ENCODE results near the gene SPHKAP.
"Not testable (repeated sequence)": the region's sequence is repeated elsewhere in the genome, so short reads cannot be mapped to it uniquely, and the experiment has no call there.

Gene SPHKAP

DNA sequence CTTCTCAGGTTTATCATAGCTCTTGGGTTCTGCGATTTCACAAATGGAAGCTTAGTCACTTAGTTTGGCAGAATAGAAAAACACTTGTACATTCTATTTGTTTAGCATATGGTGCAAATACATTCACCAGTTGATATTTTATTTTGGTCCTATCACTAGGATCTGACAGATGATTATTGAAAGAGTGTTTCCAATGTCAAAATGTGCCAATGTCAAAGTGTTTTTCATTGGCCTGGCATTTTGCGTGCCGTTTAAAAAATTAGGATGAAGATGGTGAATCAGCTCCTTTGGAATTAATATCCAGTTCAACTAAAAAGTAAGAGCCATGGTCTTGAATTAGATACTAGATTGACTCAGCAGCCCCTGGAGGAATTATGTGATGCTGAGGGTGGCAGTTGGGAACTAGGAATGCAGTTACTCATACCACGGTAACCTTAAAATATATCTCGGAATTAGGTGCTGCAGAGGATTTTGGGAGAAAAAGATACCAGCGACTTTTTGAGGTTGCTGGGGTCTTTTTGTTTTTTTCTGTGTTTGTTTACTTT, 87.0 kb downstream of the SPHKAP start:
- DNase-seq (ENCODE audit: low spot score): no peak

DNA sequence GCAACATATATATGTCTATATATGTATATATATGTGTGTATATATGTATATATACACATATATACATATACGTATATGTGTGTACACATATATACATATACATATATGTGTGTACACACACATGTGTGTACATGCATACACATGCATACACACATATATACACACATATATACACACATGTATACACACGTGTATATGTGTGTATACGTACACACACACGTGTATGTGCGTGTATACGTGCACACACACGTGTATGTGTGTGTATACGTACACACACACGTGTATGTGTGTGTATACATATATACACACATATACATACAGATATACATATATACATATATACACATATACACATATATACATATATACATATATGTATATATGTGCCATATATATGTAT, 89.4 kb downstream of the SPHKAP start:
- no peak for DNase-seq (ENCODE audit: low spot score)

DNA sequence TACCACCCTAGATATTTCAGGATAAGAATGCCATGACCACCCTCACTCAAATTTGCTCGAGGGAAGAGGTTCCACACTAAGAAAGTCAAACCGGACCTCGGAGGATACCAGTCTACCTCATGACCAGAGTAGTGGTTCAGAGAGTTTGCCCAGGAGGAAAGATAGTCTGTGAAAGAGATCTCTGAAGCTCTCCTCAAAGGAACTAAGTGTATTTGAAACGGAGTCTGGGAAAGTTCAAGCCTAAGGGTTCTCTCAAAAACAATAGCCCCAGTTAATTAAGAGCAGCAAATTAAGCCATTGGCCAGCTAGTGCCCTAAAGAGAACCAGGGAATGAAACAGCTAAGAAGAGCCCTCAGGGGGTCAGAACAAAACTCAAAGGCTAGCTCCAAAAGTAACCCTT, 94.9 kb downstream of the SPHKAP start:
- no peak for DNase-seq (ENCODE audit: low spot score)

DNA sequence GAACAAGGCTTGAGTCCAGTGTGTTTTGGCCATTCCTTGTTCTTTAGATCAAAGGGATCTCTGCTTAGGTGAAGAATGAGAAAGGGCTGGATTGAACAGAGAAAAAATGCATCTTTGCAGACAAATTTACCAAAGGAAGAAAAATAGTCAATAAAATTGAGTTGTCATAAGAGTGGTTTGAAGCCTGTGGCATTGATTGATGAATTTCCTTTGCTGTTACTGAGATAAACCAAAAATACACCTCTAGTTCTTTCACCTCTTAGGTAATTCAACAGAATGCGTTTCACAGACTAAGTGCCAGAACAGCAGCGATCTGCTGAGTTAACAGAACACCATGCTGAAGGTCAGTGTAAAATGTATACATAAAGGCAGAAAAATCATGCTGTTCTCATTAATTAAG, 96.8 kb downstream of the SPHKAP start:
- no peak for DNase-seq (ENCODE audit: low spot score)

DNA sequence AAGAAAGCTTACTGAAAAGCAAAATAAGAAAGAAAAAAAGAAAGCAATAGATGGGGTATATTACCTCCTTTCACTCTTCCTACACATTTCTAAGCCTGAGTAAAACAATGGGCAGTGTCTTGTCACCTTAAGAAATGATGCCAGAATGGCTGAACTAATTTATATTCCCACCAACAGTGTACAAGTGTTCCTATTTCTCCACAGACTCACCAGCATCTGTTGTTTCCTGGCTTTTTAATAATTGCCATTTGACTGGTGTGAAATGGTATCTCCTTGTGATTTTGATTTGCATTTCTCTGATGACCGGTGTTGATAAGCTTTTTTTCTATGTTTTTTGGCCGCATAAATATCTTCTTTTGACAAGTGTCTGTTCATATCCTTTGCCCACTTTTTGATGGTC, 98.4 kb downstream of the SPHKAP start:
- DNase-seq (ENCODE audit: low spot score): no peak

DNA sequence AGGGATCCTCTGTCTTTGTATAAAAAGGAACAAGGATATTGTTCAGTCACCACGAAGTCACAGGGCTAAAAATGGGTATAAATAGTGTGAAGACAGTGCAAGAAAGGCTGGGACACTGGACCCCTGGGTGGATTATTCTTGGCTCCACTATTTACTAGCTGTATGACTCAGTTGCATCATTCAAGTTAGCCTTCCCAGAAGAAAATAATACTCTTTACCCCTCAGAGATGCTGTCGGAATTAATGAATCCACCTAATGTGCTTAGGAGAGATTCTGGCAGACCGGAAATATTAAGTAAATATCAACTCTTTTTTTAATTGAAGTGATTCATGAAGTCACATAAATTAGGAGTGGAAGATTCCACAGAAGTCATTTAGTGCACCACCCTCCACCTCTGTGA, 98.9 kb downstream of the SPHKAP start:
- DNase-seq (ENCODE audit: low spot score): no peak

DNA sequence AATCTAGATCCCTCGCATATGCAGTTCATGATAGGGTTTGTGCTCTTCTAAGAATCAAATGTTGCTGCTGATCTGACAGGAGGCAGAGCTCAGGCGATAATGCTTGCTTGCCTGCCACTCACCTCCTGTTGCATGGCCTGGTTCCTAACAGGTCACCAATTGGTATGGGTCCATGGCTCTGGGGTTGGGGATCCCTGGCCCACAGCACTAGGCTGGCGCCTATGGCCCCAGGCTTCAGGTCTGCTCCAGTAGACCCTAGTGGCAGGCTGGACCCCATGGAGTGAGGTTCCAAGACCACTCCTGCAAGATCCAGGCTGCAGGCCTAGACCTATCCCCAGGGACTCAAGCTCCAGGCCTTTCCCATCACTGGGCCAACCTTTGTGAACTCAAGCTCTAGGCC, 102.3 kb downstream of the SPHKAP start:
- DNase-seq (ENCODE audit: low spot score): no peak

DNA sequence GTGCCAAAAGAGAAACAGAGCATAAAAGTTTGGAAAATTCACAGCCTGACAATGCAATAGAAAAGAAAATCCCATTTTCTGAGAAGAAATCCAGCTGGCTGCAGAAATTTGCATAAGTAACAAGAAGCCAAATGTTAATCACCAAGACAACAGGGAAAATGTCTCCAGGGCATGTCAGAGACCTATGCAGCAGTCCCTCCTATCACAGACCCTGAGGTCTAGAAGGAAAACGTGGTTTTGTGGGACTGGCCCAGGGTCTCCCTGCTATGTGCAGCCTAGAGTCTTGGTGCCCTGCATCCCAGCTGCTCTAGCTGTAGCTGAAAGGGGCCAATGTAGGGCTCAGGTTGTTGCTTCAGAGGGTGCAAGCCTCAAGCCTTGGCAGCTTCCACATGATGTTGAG, 104.8 kb downstream of the SPHKAP start:
- DNase-seq (ENCODE audit: low spot score): not testable (repeated sequence)

DNA sequence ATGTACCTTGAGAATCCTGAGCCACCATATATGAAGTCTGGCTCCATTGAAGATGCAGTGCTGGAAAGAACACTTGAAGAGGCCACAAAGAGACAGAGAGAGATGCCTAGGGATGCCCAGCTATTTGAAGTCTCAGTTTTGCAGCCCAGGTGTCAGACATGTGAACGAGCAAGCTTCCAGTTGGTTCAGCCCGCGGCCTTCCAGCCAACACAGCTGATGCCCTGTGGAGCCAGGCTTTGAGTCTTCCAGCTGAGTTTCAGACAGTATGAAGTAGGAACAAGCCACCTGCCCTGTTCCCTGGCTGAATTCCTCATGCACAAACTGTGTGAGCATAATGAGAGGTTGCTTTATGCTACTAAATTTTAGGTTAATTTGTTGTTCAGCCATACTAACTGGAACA, 108.8 kb downstream of the SPHKAP start:
- DNase-seq (ENCODE audit: low spot score): no peak

DNA sequence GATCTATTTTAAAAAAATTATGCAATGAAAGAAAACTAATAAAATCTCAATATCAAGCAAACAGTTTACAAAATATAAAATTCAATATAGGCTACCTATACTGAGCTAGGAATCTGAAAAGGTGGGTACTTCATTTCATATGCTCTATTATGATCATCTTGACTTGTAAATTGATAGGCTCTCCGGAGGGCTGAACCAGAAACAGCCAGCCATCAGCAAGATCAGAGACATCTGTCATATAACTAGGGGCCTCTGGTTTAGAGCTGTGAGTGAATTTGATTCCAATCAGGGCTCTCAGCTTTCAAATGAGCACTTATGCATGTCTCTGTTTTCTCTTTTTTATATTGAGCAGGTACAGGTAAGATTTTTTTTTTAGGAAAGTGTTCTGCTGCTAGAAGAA, 114.2 kb downstream of the SPHKAP start:
- no peak for DNase-seq (ENCODE audit: low spot score)

DNA sequence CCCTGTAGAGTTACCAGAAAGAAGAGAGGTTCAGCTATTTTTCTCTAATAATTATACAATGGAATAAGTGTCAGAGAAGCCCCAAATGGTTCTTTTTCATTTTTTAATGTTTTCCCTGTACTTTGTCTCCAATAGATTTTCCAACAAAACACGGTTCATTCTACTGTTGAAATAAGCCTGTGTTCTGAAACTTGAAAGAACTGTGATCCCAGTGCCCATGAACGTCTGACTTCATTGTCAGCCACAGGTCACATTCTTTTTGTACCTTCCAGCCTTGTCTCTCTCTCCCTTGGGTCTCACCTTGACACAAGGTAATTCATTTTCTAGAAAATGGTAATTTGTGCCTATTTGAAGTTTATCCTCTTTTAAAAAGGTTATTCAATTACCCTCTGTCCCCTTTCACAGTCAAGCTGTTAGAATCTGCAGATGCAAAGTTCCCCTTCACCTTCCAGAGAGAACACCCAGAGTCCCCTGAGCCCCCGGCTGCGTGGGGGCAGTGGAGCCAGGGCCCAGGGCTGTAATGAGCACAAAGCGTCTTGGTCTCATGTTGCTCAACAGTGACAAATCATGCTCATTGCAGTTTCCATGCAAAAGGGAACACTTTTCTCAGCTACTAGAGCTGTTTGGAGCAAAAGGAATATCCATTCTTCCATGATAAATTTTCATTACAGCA, 115.2 kb downstream of the SPHKAP start:
- no peak for DNase-seq (ENCODE audit: low spot score)

DNA sequence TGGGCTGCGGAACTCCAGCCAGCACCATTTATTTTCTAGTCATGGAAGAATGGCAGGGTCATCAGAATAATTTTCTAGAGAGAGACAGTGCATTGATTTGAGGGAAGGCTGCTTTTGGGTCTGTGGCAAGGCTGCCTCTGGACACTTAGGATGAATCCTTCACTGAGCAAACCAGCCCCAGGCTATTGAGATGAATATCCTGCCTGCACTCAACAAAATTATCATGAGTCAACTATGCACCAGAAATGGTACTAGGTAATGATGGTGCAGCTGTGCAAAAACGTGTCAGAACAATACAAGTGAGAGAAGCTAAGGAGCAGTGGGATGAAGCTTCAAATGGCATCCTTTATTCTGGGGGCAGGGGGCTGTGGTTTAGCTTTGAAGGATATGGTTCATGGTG, 115.8 kb downstream of the SPHKAP start:
- no peak for DNase-seq (ENCODE audit: low spot score)

DNA sequence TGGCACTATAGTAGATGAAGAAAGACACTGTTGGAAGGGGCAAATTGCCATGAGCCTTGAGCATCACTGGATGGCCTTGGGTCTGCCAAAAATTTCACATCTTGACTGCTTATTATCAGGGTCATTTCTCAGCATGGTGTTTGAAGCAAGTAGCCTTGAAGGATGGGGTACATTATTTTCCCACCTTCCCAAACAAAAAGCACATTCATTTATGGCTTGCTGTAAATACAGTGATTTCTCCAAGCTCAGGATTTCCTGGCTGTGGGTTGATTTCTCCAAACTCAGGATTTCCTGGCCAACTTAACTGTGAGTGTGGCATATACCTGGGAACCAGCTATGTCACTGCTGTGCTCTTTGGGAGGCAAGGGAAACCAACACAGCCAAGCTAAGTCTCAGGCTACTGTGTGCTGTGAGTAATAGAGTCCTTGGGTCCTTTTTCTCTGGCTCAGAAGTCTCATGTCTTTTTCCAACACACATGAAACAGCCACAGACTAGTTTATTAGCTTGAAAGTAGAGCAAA, 116.6 kb downstream of the SPHKAP start:
- DNase-seq (ENCODE audit: low spot score): no peak

DNA sequence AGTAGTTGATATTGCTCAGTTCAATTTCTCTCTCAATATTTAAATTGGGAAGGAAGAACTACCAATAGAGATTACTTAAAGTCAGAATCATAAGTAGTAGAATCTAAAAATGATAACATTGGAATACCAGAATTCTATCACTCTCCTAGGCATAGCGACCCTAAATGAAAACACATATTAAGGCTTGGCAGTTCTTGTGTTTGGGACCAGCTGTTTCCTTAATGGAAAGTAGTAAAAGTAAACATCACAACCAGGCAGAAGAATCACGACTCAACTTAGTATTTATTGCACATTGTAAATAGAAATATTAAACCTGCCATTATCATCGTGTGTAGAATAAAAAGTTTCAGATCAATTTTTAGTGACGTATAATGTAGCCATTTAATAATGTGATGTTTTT, 117.5 kb downstream of the SPHKAP start:
- no peak for DNase-seq (ENCODE audit: low spot score)

DNA sequence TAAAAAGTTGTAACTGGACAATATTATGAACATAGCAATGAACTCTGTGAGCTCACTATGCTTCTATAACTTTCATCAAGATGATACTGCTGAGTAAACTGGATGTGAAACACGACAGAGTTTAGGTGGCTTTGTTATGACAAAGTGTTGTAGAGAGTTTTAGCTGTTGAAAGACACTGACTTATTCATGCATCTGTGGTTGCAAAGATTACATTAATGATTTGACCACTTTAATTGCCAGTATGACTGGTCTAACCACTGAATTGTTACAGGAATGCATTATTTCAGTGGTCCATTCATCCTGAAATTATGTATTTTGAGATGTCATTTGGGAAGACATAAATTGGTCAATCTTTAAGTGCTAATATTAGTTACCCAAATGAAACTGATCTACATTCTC, 117.9 kb downstream of the SPHKAP start:
- DNase-seq (ENCODE audit: low spot score): no peak

DNA sequence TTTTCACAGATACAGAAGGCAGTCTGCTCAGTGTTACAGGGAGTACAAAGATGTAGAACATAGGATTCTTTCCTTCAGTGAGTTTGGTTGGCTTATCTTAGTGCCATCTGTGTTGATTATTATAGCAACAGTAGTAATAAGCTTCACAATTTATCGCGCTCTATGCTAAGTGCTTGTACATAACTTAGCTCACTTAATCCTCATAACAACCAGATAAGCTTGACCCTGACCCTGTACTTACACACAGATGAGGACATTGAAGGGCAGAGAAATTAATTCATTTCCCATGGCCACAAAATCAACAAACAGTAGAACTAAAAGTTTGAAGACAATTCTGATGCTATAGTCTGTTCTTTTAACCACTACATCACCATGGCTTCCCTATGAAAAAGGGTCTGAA, 121.8 kb downstream of the SPHKAP start:
- peak; percentile 24 for DNase-seq (ENCODE audit: low spot score)

DNA sequence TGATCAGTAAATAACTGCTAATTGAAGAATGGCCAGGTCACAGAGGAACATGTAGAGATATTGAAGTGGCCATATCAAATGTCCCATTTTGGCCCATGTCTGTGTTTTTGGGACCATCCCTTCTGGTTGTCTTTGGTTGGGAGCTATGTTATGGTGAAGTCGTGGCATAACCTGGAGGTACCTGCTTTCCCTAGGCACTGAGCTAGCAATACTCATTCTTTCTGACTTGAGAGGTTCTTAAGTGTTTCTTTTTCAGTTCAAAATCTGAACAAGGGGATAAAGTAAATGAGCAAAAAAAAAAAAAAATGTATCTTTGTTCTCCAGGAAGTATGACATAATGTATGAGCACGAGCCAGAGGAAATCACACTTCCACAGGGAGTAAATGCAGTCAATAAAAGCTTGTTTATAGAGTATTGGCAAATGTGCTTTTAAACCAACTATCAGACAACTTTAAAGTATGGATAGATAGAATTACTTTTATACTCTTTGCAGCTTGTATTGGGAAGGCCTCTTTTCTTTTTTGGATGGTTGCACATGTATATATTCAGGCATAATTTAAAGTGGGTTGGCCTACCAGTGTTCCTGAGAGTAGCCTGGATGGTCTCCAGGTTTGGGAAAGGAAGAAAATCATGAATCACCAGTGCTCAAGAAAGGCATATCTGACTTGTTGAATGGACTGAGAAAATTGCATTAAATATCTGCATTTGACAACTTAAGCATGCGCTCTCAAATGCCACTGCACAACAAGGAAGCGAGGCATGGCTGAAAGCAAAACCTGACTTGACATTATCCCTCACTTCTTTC, 125.0 kb downstream of the SPHKAP start:
- no peak for DNase-seq (ENCODE audit: low spot score)

DNA sequence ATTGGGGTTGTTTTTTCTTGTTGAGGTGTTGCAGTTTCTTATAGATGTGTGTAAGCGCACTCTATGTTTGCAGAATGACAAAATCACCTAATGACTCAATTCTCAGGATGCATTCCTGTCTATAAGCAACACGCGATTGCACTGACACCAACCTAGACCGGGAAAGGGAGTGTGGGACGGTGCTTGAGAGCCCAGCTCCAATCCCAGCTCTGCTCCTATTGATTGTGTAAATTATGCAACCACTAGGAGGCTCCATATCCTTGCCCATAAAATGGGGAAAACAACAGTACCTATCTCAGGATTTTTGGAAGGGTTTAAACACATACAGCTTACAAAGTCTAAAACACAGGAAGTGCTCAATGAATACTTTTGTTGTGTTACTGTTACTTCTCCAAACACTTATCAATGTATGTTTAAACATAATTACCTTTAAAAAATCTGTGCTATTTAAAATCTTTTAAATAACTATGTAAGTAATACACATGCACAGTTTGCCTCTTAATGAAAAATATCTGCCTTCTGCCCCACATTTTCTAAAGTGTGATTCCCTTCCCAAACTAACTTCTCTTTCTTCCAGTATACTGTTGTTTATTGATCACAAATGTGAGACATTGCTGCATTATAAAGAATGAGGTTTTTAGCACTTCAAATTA, 132.5 kb downstream of the SPHKAP start:
- peak; percentile 41 for DNase-seq (ENCODE audit: low spot score)

DNA sequence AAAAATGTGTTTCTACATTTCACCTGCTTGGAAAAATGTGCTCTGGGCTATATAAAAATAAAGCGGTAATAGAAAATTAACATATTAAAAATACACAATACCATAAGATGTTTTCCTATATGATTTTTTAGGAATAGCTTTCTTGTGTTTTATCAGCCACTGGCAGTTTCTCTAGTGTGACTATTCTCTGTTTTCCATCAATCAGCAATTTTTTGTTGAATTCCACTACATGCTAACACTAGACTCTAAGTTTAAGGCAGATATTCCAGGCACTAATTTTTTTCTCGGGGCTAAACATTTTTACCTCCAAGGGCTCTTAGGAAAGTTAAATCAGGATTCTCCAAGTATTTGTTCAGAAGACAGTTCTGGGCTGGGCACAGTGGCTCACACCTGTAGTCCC, 140.5 kb downstream of the SPHKAP start:
- DNase-seq (ENCODE audit: low spot score): no peak

DNA sequence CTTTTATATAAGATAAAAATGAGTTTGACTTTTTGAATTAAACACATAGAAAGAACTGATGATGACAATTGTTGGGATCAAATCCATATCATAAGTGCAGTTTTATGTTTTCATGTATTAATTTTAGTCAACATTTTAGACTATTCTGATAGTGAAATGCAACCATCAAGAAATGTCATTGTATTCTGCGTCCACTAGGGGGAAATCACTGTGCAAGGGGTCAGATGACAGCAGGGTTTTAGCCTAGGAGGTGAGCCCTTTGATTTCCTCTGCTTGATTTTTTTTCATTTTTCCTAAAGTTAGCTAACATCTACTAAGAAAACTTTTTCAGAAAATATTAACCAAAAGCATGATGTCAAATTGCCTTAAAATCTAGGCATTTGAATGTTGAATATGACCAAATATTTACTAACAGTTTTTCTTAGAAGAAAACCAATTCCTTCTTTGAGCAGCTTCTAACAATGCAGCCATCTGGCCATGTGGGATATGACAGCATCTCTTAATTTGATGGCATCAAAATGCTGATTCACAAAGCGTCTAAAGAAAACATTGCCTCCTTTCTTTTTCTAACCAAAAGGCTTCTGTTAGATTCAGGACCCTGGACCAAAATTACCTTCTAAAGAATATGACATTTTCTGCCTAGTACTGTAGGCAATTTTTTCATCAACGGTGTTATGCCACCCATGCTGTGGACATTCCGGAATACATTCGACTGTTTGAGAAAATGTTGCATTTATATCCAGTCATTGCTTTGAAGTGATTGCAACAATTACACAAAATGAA, 141.5 kb downstream of the SPHKAP start:
- DNase-seq (ENCODE audit: low spot score): no peak

DNA sequence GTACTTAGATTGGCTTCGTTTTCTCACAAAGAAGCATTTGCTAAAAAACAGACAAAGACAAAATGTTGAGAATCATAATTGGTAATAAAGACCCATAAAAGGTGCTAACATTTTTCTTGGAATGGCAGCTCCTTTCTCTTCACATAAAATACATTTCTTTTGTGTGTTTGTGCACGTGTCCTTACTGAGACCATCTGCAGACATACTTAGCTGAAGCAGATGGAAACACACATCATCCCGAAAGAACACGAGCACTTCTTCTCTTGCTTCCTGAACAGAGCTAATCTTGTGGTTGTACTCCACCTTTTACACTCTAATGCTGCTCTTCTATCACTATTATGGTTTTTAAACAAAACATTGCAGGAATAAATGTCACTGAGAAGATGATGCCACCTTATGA, 142.5 kb downstream of the SPHKAP start:
- DNase-seq (ENCODE audit: low spot score): peak; percentile 21

DNA sequence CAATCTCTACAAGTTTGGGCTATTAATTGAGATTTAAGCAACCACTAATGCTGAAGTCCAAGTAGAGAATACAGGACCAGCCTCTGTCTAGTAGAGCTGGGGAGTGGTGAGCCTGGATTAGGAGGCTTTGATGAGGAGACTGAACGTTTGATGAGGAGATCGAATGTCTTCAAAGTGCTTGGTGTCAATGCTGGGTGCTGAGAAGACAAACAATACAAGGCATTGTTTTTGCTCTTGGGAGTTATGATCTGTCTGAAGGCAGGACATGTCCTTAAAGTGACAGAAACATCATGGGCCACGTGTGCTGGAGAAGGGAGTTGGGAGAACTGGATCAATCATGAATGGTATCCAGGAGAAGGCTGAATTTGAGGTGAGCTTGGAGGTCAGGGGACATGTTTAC, 143.6 kb downstream of the SPHKAP start:
- DNase-seq (ENCODE audit: low spot score): no peak

All from Ammon's horn (tissue), 1 donor.